OCI-LY3 (cell line): ENCODE results near the gene TNFRSF14.

Experiments used
- H2AFZ ChIP-seq: fragments of 200-600, 300-600 bp; shearing (Covaris generic); 2 replicates; pipeline ENCODE4 v1.6.0; 2014; ENCODE audit warnings: antibody characterized with exemption, low read depth, low read length
- H3K27ac ChIP-seq: fragments of 200-600, 300-600 bp; sonication (generic); 2 replicates; pipeline ENCODE4 v1.5.1; 2014; ENCODE audit warnings: mild to moderate bottlenecking, low read length, moderate library complexity, mixed read lengths
- H3K27me3 ChIP-seq: fragments of 200-600, 300-600 bp; sonication (generic); 2 replicates; pipeline ENCODE4 v1.6.1; 2014; ENCODE audit warnings: low read depth, low read length, mixed read lengths
- H3K36me3 ChIP-seq: fragments of 200-600, 300-600 bp; sonication (generic); replicated peaks from 2 replicates; pipeline ENCODE3; 2014; ENCODE audit warnings: low read depth, low read length, mixed read lengths
- H3K4me1 ChIP-seq: fragments of 300-600, 200-600 bp; sonication (generic); 2 replicates; pipeline ENCODE4 v1.6.1; 2014; ENCODE audit warnings: low read length, mixed read lengths
- H3K4me2 ChIP-seq: fragments of 200-600, 300-600 bp; sonication (generic); 2 replicates; pipeline ENCODE4 v1.6.1; 2014; ENCODE audit warnings: low read length, mixed read lengths
- H3K4me3 ChIP-seq: fragments of 300-600, 200-600 bp; sonication (generic); 2 replicates; pipeline ENCODE4 v1.5.1; 2014; ENCODE audit warnings: antibody characterized with exemption, mild to moderate bottlenecking, low read length, moderate library complexity
- H3K79me2 ChIP-seq: fragments of 300-600, 200-600 bp; shearing (Covaris generic); 2 replicates; pipeline ENCODE4 v1.6.1; 2014; ENCODE audit warnings: mild to moderate bottlenecking, low read length, mixed read lengths
- H3K9ac ChIP-seq: fragments of 300-600, 200-600 bp; shearing (Covaris generic); 2 replicates; pipeline ENCODE4 v1.6.0; 2014; ENCODE audit warnings: mild to moderate bottlenecking, low read length, moderate library complexity
- H3K9me3 ChIP-seq: fragments of 200-600, 300-600 bp; shearing (Covaris generic); 2 replicates; pipeline ENCODE4 v1.6.1; 2014; ENCODE audit warnings: low read length, mixed read lengths; ENCODE audit not compliant: insufficient read depth
- H4K20me1 ChIP-seq: fragments of 200-600, 300-600 bp; sonication (generic); 2 replicates; pipeline ENCODE4 v1.6.1; 2016; ENCODE audit warnings: low read length, mixed read lengths; ENCODE audit not compliant: insufficient read depth
- EZH2phosphoT487 ChIP-seq: fragments of 200-600 bp; shearing (Covaris generic); IDR thresholded peaks from 2 replicates; pipeline ENCODE4 v1.6.1; 2018; ENCODE audit warnings: antibody characterized with exemption, mixed run types, low read depth
- TF ChIP-seq, protein P1 (sequence below): fragments of 200-600, 300-600 bp; sonication (generic); IDR thresholded peaks from 2 replicates; pipeline ENCODE4 v1.5.1; 2014; ENCODE audit warnings: antibody characterized with exemption, low read length, low read depth

TNFRSF14 gene

DNA sequence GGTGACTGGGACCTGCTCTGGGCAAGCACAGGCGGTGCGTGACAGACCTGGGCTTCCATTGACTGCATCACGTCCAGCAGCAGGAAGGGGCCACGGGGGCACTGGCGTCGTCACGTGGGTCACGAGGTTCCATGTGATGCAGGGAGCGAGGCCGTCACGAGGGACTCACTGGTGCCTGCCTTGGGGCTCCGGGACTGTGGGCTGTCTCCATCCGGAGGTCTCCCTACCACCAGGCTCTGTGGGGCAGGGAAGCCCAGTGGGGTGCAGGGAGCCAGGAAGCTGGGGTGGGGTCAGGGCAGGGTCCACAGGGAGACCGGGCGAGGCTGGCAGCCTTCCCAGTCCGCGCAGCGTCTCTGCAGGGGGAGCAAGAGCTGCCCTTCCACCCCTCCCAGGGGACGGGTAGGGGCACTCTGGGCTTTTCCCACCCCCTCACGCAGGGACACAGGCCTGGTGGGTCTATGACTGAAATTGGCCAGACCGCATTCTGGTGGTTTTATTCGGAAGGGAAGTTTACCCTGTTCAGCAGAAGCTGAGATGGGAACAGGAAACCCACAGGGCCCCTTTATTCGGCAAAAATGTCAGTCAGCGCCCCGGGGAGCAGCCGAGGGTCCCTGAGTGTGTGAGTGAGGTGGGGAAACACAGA, 416 bp upstream of the TNFRSF14 start:
- peak overlapping the region; percentile 97 for H3K4me3 ChIP-seq
- H3K27me3 ChIP-seq: no peaks in the 10 kb centered on the region
- H3K9ac ChIP-seq: peak overlapping the region; percentile 99
- H3K4me1 ChIP-seq: peaks cover 39% of the 10 kb centered on the region
- H4K20me1 ChIP-seq: no peaks in the 10 kb centered on the region
- peak overlapping the region; percentile 77 for H3K27ac ChIP-seq
- no peak overlapping the region for H2AFZ ChIP-seq
- no peak for TF ChIP-seq EZH2phosphoT487
- TF ChIP-seq, protein P1, sequence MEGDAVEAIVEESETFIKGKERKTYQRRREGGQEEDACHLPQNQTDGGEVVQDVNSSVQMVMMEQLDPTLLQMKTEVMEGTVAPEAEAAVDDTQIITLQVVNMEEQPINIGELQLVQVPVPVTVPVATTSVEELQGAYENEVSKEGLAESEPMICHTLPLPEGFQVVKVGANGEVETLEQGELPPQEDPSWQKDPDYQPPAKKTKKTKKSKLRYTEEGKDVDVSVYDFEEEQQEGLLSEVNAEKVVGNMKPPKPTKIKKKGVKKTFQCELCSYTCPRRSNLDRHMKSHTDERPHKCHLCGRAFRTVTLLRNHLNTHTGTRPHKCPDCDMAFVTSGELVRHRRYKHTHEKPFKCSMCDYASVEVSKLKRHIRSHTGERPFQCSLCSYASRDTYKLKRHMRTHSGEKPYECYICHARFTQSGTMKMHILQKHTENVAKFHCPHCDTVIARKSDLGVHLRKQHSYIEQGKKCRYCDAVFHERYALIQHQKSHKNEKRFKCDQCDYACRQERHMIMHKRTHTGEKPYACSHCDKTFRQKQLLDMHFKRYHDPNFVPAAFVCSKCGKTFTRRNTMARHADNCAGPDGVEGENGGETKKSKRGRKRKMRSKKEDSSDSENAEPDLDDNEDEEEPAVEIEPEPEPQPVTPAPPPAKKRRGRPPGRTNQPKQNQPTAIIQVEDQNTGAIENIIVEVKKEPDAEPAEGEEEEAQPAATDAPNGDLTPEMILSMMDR: no peak
- H3K36me3 ChIP-seq: peaks cover 14% of the 10 kb centered on the region
- H3K79me2 ChIP-seq: no peaks in the 10 kb centered on the region; the same call in 1 of the 2 replicates
- no peaks in the 10 kb centered on the region for H3K9me3 ChIP-seq
- H3K4me2 ChIP-seq: peak overlapping the region; percentile 99

DNA sequence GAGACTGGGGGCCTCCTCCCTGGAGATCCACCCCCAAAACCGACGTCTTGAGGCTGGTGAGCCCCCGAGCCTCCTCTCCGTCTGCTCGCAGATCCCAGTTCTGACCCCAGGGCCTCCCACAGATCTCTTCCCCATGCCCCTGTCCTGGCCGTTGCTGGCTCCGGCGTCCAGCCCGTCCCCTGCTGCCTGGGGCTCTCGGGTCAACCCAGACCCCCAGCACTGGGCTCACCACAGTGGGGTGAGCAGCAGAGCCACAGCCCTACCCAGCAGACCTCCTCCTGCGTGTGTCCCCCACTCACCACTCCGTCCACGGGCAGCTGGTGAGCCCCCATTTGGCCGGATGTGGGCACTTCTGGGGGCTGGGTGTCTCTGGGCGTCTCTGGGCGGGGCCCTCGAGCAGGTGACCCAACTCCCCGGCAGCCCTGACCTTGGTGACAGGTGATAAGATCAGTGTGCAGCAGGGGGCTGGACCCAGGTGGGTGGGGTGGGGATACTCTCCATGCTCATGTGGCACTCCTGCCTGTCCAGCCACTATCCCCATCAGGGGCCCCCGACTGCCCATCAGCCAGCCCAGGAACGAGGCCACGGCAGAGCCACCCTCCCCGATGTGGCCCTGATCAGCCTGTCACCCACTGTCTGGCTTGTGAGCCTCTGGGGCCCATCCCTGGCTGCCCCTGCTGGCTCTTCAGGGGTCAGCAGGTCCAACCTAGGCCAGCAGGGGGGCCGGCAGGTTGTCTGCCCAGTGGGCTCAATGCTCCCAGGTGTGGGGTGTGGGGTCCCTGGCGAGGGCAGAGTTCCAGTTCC, 709 bp downstream of the TNFRSF14 start:
- Histone ChIP-seq H3K27me3 (no peaks in the 10 kb centered on the region), H3K79me2 (no peaks in the 10 kb centered on the region; the same call in 1 of the 2 replicates), H3K9me3 (no peaks in the 10 kb centered on the region), H3K36me3 (peaks cover 14% of the 10 kb centered on the region), H2AFZ (no peak overlapping the region; the same call in 1 of the 2 replicates), H3K4me3 (peak overlapping the region; percentile 97), H3K4me2 (peak overlapping the region; percentile 99), H3K27ac (peak overlapping the region; percentile 77), H4K20me1 (no peaks in the 10 kb centered on the region), H3K4me1 (peaks cover 33% of the 10 kb centered on the region), H3K9ac (peak overlapping the region; percentile 99)
- TF ChIP-seq, protein P1: no peak
- TF ChIP-seq EZH2phosphoT487: no peak

DNA sequence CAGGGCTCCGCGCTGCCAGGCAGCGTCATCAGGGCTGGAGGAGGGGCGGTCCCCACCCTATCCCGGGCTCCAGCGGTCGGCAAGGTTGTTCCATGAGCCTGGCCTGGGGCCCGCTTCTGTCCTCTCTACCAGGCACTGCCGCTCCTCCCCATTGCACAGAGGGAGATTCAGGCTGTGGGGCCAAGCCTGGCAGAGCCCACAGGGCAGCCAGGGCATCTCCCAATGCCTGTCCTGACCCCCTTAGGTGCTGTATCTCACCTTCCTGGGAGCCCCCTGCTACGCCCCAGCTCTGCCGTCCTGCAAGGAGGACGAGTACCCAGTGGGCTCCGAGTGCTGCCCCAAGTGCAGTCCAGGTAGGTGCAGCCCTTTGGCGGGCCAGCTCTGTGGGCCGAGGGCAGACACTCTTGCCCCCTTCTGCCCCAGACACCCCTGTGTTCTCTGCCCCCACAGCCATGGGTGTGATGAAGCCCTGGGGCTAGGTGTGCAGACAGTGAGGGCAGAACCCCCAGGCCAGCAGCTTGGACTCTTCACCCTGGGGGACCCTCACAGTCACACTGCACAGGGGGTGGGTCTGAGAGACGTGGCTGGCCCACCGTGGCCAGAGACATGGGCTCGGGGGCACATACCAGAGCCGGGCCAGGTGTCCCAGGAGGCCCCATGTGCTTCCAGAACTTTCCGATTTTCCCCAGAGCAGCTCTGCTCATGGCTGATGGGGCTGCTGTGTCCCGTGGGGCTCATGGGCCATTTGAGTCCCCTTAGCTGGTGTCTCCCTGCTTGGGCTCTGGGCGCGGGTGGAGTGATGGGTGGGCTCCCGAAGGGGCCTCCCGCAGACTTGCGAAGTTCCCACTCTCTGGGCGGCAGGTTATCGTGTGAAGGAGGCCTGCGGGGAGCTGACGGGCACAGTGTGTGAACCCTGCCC, 1.6 kb downstream of the TNFRSF14 start:
- TF ChIP-seq EZH2phosphoT487: no peak
- TF ChIP-seq, protein P1: no peak
- peaks cover 33% of the 10 kb centered on the region for H3K4me1 ChIP-seq
- no peaks in the 10 kb centered on the region; the same call in 1 of the 2 replicates for H3K79me2 ChIP-seq
- no peaks in the 10 kb centered on the region for H4K20me1 ChIP-seq
- no peaks in the 10 kb centered on the region for H3K9me3 ChIP-seq
- peaks cover 14% of the 10 kb centered on the region for H3K36me3 ChIP-seq
- H3K9ac ChIP-seq: peak overlapping the region; percentile 99
- no peak overlapping the region for H3K27ac ChIP-seq
- H3K4me3 ChIP-seq: peak overlapping the region; percentile 97
- no peaks in the 10 kb centered on the region for H3K27me3 ChIP-seq
- H2AFZ ChIP-seq: no peak overlapping the region
- H3K4me2 ChIP-seq: peak overlapping the region; percentile 99
